ENCODE measurements around the gene EEIG2. TPM values are rescaled to one million over a fixed set of nuclear protein-coding genes. Genes with fewer than 3 reads are reported as not detected.
"Not testable (repeated sequence)": the region's sequence is repeated elsewhere in the genome, so short reads cannot be mapped to it uniquely, and the experiment has no call there.

EEIG2 gene
- 10 to 100 TPM in 2 of 4 donors, 1 to 10 TPM in 2; 7.8 to 21.7 (median 9.6) TPM for polyA plus RNA-seq
- long read RNA-seq, donor 1 = 0 reads
- long read RNA-seq, donor 2, full-length matches to known transcripts = 4 of 4 reads
- long read RNA-seq, donor 2, partial matches to known transcripts = 0 of 4 reads
- long read RNA-seq, donor 2, other reads (novel, unspliced or antisense) = 0 of 4 reads
- long read RNA-seq, donor 3, full-length matches to known transcripts = 5 of 16 reads
- long read RNA-seq, donor 3, partial matches to known transcripts = 11 of 16 reads
- long read RNA-seq, donor 3, other reads (novel, unspliced or antisense) = 0 of 16 reads
- long read RNA-seq, donor 4 = 0 reads
- long read RNA-seq, donor 5 = 0 reads
- long read RNA-seq, donor 6, full-length matches to known transcripts = 1 of 1 reads
- long read RNA-seq, donor 6, partial matches to known transcripts = 0 of 1 reads
- long read RNA-seq, donor 6, other reads (novel, unspliced or antisense) = 0 of 1 reads
- long read RNA-seq, donor 7 = 0 reads
- long read RNA-seq, donor 8, full-length matches to known transcripts = 1 of 1 reads
- long read RNA-seq, donor 8, partial matches to known transcripts = 0 of 1 reads
- long read RNA-seq, donor 8, other reads (novel, unspliced or antisense) = 0 of 1 reads
- long read RNA-seq, donor 9, full-length matches to known transcripts = 1 of 1 reads
- long read RNA-seq, donor 9, partial matches to known transcripts = 0 of 1 reads
- long read RNA-seq, donor 9, other reads (novel, unspliced or antisense) = 0 of 1 reads
- long read RNA-seq, donor 10, full-length matches to known transcripts = 3 of 3 reads
- long read RNA-seq, donor 10, partial matches to known transcripts = 0 of 3 reads
- long read RNA-seq, donor 10, other reads (novel, unspliced or antisense) = 0 of 3 reads

DNA sequence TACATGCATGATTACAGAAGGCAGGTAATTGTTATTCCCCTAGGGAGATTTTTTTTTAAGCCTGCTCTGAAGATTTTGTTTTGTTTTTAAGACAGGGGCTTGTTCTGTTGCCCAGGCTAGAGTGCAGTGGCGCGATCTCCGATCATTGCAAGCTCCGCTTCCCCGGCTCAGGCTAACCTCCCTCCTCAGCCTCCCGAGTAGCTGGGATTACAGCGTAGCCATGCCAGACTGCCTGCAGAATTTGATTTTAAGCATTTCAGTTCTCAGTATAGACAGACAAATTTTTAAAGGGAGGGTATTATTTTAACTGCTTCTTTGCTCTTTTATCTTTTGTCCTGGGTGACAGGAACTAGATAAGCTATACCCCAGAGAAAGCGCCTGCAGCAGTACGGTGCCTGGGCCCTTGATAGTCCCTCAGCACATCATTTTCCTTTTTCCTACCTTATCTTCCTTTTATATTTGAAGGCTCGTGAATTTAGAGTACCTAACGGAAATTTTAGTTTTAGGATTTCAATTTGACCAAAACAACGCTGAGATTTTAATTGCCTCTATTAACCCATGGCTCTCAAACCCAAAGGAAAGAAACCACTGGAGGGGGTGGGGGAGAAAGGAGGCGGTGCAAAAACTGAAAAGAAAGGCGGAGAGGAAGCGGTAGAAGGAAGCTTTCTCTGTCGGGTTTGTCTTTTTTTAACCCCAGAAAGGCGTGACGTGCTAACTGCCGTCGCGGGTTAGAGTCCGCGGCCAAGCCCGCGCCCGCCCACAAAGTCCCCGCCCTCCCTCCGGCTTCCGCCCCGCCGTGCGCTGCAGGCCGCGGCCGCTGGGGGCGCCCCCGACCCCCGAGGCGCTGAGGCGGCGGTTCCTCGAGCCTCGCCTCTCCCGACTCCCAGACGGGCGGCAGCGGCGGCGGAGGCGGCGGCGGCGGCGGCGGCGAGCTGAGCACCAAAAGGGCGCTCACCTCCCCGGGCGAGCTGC lies at the start of gene EEIG2:
EEIG2 (plus strand) TSS at position 886 of the 972 bp plus-strand sequence. CDS start 329 bp downstream, outside the sequence.
- Histone ChIP-seq H3K36me3 (ENCODE audit: control insufficient read depth in 3 of 3, insufficient read depth in 2 of 3, low read depth in 1 of 3, low read length in 3 of 3) (no peaks in the 10 kb centered on the region), H3K4me3 (ENCODE audit: low read depth in 1 of 3, low read length in 3 of 3) (peak within 1 kb of the TSS; percentile 66 to 85 (median 79)), H3K27me3 (ENCODE audit: control insufficient read depth in 3 of 3, insufficient read depth in 3 of 3, low read length in 3 of 3) (no peaks in the 10 kb centered on the region), H3K9me3 (ENCODE audit: control insufficient read depth in 2 of 2, insufficient read depth in 1 of 2, low read depth in 1 of 2, low read length in 1 of 2) (no peaks in the 10 kb centered on the region), H3K27ac (ENCODE audit: low read depth in 1 of 3, low read length in 2 of 3) (peak within 1 kb of the TSS; percentile 80 to 91 (median 88)), H3K4me1 (ENCODE audit: control insufficient read depth in 3 of 3, insufficient read depth in 2 of 3, low read depth in 1 of 3, low read length in 2 of 3) (peaks cover 0 to 18% (median 5%) of the 10 kb centered on the region in 3 donors)
- WGBS, 3 donors = 12 to 20% (median 17%) methylated on average over 34 to 59 of the region's 59 CpGs
- DNase-seq (peak; percentile 92 to 97), FAIRE-seq (no peak)

DNA sequence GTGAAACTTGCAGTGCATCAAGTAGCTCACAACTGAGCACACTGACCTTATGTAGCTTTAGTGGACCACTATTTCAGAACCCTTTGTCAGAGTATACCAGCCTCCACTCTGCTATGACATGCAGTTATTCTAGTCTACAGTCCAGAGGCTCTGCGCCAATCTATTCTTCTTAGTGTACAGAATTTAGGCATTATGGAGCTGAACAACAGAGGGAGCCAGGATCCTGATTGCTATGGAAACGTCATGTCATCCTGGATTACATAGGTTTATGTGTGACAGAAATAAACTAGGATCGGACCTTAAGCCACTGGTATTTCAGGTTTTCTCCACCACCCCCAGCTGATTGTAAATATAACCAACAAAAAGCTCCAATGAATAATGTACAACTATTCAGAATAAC lies 48.1 kb upstream of the EEIG2 start:
- Histone ChIP-seq H3K9me3 (ENCODE audit: control insufficient read depth in 2 of 2, insufficient read depth in 1 of 2, low read depth in 1 of 2, low read length in 1 of 2) (no peaks in the 10 kb centered on the region), H3K4me3 (ENCODE audit: low read depth in 1 of 3, low read length in 3 of 3) (no peak overlapping the region), H3K36me3 (ENCODE audit: control insufficient read depth in 3 of 3, insufficient read depth in 2 of 3, low read depth in 1 of 3, low read length in 3 of 3) (no peaks in the 10 kb centered on the region), H3K27me3 (ENCODE audit: control insufficient read depth in 3 of 3, insufficient read depth in 3 of 3, low read length in 3 of 3) (no peaks in the 10 kb centered on the region), H3K27ac (ENCODE audit: low read depth in 1 of 3, low read length in 2 of 3) (no peak overlapping the region), H3K4me1 (ENCODE audit: control insufficient read depth in 3 of 3, insufficient read depth in 2 of 3, low read depth in 1 of 3, low read length in 2 of 3) (no peaks in the 10 kb centered on the region)
- WGBS, 3 donors = 38 to 55% (median 50%) methylated on average over 3 of the region's 3 CpGs
- FAIRE-seq (no peak), DNase-seq (no peak)

DNA sequence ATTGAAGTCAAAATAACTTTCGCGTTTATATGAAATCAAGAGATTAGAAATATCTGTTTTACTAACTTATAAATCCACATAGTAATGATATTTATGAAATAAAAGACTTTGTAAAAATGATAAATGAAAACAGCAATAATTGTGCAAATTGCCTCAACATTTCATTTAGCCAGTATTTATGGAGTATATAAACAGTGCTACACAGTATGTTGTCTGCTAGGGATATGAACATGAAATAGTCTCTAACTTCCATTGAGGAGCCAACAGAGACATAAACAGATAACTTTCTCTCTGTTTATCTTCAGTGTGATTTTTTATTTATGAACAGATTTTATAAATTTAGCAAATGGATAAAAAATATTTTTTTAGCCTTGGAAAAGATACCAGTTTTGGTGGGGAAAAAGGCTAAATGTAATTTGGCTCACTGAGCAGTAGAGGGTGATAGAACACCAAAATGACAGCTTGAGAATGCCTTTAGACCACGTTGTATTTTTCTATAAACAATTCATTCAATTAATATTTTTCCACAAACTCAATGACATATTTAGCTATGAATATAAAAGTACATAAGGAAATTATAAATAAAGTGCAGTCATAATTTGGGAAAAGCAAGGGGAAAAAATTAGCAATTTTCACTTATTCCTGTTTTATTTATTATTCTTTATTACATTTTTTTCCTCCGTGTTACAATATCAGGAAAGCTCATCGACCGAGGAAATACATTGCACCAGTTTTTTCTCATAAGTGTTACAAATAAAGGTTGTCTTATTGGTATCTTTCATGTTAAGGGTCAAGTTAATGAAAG lies 47.5 kb upstream of the EEIG2 start:
- Histone ChIP-seq H3K4me3 (ENCODE audit: low read depth in 1 of 3, low read length in 3 of 3) (no peak overlapping the region), H3K27me3 (ENCODE audit: control insufficient read depth in 3 of 3, insufficient read depth in 3 of 3, low read length in 3 of 3) (no peaks in the 10 kb centered on the region), H3K9me3 (ENCODE audit: control insufficient read depth in 2 of 2, insufficient read depth in 1 of 2, low read depth in 1 of 2, low read length in 1 of 2) (no peaks in the 10 kb centered on the region), H3K4me1 (ENCODE audit: control insufficient read depth in 3 of 3, insufficient read depth in 2 of 3, low read depth in 1 of 3, low read length in 2 of 3) (no peaks in the 10 kb centered on the region), H3K36me3 (ENCODE audit: control insufficient read depth in 3 of 3, insufficient read depth in 2 of 3, low read depth in 1 of 3, low read length in 3 of 3) (no peaks in the 10 kb centered on the region), H3K27ac (ENCODE audit: low read depth in 1 of 3, low read length in 2 of 3) (no peak overlapping the region)
- peak; percentile 45 to 53 for DNase-seq
- FAIRE-seq = peak; percentile 85
- WGBS, 3 donors = 48 to 56% (median 48%) methylated on average over 6 of the region's 6 CpGs

DNA sequence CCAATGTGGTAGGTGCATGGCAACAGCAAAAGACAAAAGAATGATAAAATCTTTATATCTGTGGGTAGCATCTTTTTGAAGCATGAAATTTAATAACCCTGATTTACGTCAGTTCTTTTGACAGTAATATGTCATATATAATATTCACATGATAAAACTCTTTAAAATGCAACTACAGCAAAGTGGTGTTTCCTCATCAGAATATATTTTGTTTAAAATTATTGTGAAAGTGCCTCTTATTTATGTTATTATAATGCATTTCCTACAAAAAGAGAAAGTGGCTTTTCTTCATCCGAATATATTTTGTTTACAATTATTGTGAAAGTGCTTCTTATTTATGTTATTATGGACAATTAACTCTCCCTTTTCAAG lies 46.9 kb upstream of the EEIG2 start:
- Histone ChIP-seq H3K4me1 (ENCODE audit: control insufficient read depth in 3 of 3, insufficient read depth in 2 of 3, low read depth in 1 of 3, low read length in 2 of 3) (no peaks in the 10 kb centered on the region), H3K27me3 (ENCODE audit: control insufficient read depth in 3 of 3, insufficient read depth in 3 of 3, low read length in 3 of 3) (no peaks in the 10 kb centered on the region), H3K27ac (ENCODE audit: low read depth in 1 of 3, low read length in 2 of 3) (no peak overlapping the region), H3K9me3 (ENCODE audit: control insufficient read depth in 2 of 2, insufficient read depth in 1 of 2, low read depth in 1 of 2, low read length in 1 of 2) (no peaks in the 10 kb centered on the region), H3K4me3 (ENCODE audit: low read depth in 1 of 3, low read length in 3 of 3) (no peak overlapping the region), H3K36me3 (ENCODE audit: control insufficient read depth in 3 of 3, insufficient read depth in 2 of 3, low read depth in 1 of 3, low read length in 3 of 3) (no peaks in the 10 kb centered on the region)
- 50 to 53% (median 51%) methylated on average over 2 of the region's 2 CpGs for WGBS, 3 donors
- DNase-seq = no peak
- no peak for FAIRE-seq

DNA sequence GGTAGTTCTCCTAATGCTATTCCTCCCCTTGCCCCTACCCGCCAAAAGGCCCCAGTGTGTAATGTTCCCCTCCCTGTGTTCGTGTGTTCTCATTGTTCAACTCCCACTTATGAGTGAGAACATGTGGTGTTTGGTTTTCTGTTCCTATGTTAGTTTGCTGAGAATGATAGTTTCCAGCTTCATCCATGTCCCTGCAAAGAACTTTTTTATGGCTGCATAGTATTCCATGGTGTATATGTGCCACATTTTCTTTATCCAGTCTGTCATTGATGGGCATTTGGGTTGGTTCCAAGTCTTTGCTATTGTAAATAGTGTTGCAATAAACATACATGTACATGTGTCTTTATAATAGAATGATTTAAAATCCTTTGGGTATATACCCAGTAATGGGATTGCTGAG lies 46.0 kb upstream of the EEIG2 start:
- H3K4me3 ChIP-seq (ENCODE audit: low read depth in 1 of 3, low read length in 3 of 3); H3K9me3 ChIP-seq (ENCODE audit: control insufficient read depth in 2 of 2, insufficient read depth in 1 of 2, low read depth in 1 of 2, low read length in 1 of 2); DNase-seq; FAIRE-seq; H3K27ac ChIP-seq (ENCODE audit: low read depth in 1 of 3, low read length in 2 of 3); H3K27me3 ChIP-seq (ENCODE audit: control insufficient read depth in 3 of 3, insufficient read depth in 3 of 3, low read length in 3 of 3); H3K36me3 ChIP-seq (ENCODE audit: control insufficient read depth in 3 of 3, insufficient read depth in 2 of 3, low read depth in 1 of 3, low read length in 3 of 3); H3K4me1 ChIP-seq (ENCODE audit: control insufficient read depth in 3 of 3, insufficient read depth in 2 of 3, low read depth in 1 of 3, low read length in 2 of 3): not testable (repeated sequence)
- 90 to 99% (median 92%) methylated on average over 2 of the region's 2 CpGs for WGBS, 3 donors

DNA sequence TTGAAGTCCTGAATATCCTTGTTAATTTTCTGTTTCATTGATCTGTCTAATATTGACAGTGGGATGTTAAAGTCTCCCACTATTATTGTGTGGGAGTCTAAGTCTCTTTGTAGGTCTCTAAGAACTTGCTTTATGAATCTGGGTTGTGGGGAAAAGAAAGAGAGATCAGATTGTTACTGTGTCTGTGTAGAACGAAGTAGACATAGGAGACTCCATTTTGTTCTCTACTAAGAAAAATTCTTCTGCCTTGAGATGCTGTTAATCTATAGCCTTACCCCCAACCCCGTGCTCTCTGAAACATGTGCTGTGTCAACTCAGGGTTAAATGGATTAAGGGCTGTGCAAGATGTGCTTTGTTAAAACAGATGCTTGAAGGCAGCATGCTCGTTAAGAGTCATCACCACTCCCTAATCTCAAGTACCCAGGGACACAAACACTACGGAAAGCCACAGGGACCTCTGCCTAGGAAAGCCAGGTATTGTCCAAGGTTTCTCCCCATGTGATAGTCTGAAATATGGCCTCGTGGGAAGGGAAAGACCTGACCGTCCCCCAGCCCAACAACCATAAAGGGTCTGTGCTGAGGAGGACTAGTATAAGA lies 42.5 kb upstream of the EEIG2 start:
- WGBS, 3 donors = 65 to 67% (median 66%) methylated on average over 6 of the region's 6 CpGs
- not testable (repeated sequence) for H3K27me3 ChIP-seq (ENCODE audit: control insufficient read depth in 3 of 3, insufficient read depth in 3 of 3, low read length in 3 of 3); H3K9me3 ChIP-seq (ENCODE audit: control insufficient read depth in 2 of 2, insufficient read depth in 1 of 2, low read depth in 1 of 2, low read length in 1 of 2); H3K27ac ChIP-seq (ENCODE audit: low read depth in 1 of 3, low read length in 2 of 3); H3K4me1 ChIP-seq (ENCODE audit: control insufficient read depth in 3 of 3, insufficient read depth in 2 of 3, low read depth in 1 of 3, low read length in 2 of 3); H3K4me3 ChIP-seq (ENCODE audit: low read depth in 1 of 3, low read length in 3 of 3); H3K36me3 ChIP-seq (ENCODE audit: control insufficient read depth in 3 of 3, insufficient read depth in 2 of 3, low read depth in 1 of 3, low read length in 3 of 3); FAIRE-seq; DNase-seq

DNA sequence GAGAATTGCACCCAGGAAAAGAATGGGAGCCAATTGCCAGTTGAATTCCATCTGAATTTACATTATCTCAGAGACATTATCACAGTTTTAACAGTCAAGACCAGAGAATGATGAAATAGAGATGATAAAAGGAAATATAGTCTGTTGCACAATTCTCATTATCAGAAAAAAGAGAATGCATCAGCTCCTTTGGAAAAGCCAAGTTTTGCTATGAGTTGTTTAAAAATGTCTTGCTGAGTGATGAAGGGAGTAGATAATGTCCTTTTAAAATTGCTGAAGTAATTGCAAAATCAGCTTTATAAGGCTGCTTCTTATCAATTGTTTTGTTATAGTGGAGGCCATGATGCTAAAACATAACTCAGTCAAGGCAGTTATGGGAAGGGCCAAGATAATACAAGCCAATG lies 37.9 kb upstream of the EEIG2 start:
- DNase-seq = peak in 1 of 2 donors; percentile 35
- Histone ChIP-seq H3K36me3 (ENCODE audit: control insufficient read depth in 3 of 3, insufficient read depth in 2 of 3, low read depth in 1 of 3, low read length in 3 of 3) (no peaks in the 10 kb centered on the region), H3K4me1 (ENCODE audit: control insufficient read depth in 3 of 3, insufficient read depth in 2 of 3, low read depth in 1 of 3, low read length in 2 of 3) (peaks cover 0 to 4% (median 0%) of the 10 kb centered on the region in 3 donors), H3K4me3 (ENCODE audit: low read depth in 1 of 3, low read length in 3 of 3) (no peak overlapping the region), H3K9me3 (ENCODE audit: control insufficient read depth in 2 of 2, insufficient read depth in 1 of 2, low read depth in 1 of 2, low read length in 1 of 2) (no peaks in the 10 kb centered on the region), H3K27me3 (ENCODE audit: control insufficient read depth in 3 of 3, insufficient read depth in 3 of 3, low read length in 3 of 3) (no peaks in the 10 kb centered on the region), H3K27ac (ENCODE audit: low read depth in 1 of 3, low read length in 2 of 3) (peak overlapping the region in 1 of 3 donors; percentile 28)
- no peak for FAIRE-seq
